NCI-H1436 treated with DMSO at 0.1 percent for 48 hours (cell line): Measurements from ENCODE around the gene NAGLU.
"Not testable (repeated sequence)": the region's sequence is repeated elsewhere in the genome, so short reads cannot be mapped to it uniquely, and the experiment has no call there.

ENCODE experiments used
- DNase-seq: peaks from one replicate; lab custom pipeline; 2025; lab: John Stamatoyannopoulos, UW

The NAGLU gene

GRCh38 chr17:42545755-42546505, 9.9 kb downstream of the NAGLU start:
- DNase-seq: not testable (repeated sequence)

- no peak for DNase-seq
These were observed 11.0 kb downstream of the NAGLU start for GRCh38 chr17:42547001-42547461.

DNA sequence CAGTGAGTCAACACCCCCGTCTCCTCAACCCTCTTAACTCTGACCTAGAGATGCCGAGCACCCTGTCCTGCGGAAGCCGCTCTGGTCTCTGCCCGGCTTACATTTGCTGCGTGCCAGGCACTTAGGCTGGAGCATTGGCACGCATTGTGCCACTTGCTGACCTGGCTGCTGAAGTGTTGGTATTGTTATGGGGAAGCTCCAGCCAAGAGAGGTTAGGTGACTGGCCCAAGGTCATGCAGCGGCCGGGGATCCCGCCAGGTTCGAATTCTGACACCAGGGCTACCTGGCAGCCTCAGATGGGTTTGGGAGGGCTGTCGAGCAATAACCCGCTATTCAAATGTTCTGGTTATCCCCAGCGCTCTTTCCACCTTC, 11.6 kb downstream of the NAGLU start:
- DNase-seq: no peak

DNA sequence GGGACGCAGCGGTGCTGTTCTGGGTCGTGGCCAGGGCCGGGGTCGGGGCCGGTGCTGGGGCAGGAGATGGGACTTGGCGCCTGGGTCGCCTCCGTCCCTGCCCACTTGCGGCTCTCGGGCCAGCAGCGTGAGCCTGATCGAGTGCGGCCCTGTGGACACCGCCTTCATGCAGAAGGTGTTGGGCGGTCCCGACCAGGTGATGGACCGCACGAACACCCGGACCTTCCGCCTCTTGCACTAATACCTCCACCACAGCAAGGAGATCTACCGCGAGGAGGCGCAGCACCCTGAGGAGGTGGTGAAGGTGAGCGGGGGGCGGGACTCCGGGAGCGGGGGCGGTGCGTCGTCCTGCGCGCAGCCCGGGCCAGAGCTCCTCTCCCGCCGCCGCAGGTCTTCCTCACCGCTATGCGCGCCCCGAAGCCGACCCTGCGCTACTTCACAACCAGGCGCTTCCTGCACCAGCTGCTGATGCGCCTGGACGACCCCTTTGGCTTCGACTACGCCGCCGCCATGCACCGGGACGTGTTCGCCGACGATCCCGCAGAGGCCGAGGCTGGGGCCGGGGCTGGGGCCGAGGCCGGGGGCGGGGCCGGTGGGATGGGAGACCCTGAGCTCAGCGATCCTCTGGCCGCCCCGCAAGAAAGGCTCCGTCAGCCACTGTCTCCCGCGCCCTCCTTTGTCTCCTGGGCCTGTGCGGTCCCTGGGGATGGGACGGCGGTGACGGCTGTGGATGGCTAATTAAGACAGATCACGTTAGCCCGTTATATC, 12.2 kb downstream of the NAGLU start:
- DNase-seq: no peak

DNA sequence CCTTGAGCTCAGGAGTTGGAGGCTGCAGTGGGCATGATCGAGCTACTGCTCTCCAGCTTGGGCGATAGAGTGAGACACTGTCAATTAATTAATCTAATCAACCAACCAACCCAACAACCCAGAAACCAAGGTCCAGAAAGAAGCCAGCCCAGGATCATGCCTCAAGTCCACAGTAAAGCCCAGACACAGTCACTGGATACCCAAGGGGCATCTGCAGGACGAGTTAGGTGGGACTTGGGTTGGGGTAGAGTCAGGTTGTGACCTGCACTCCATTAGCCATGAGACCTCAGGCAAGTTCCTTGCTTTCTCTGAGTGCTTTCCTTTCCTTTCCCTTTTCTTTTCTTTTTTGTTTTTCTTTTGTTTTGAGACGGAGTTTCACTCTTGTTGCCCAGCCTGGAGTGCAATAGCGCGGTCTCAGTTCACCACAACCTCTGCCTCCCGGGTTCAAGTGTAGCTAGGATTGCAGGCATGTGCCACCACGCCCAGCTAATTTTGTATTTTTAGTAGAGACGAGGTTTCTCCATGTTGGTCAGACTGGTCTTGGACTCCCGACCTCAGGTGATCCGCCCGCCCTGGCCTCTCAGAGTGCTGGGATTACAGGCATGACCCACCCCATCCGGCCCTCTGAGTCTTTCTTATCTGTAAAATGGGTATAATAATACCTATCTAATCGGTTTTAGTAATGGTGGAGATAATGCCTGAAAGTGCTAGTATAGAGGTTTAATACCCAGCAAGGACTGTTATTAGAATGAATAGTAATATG, 13.1 kb downstream of the NAGLU start:
- DNase-seq: no peak

DNA sequence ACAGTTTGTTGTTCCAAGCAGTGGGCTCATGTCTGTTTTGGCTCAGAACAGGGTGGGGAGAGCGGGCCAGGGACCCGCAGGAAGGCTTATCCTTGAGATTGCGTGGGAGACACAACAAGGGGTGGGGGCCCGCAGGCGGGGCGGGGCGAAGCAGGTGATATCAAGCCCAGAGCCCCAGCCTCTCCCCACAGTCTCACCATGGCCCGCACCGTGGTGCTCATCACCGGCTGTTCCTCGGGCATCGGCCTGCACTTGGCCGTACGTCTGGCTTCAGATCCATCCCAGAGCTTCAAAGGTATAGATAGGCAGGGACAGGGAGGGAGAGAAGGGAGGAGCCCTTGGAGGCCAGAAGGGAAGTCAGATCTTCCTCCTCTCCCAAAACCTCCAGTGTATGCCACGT, 16.7 kb downstream of the NAGLU start, which contains the start of gene HSD17B1:
HSD17B1 (plus strand) TSS at position 188 of the 400 bp plus-strand sequence; CDS start at position 199, 11 bp downstream.
- not testable (repeated sequence) for DNase-seq

GRCh38 chr17:42553161-42553818, 17.2 kb downstream of the NAGLU start:
- no peak for DNase-seq

DNA sequence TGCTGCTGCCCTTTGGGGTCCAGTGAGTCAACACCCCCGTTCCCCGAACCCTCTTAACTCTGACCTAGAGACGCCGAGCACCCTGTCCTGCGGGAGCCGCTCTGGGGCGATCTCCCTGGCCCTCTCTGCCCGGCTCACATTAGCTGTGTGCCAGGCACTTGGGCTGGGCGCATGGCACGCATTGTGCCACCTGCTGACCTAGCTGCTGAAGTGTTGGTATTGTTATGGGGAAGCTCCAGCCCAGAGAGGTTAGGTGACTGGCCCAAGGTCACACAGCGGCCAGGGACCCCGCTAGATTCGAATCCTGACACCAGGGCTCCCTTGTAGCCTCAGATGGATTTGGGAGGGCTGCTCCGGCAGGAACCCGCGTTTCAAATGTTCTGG, 17.8 kb downstream of the NAGLU start:
- no peak for DNase-seq

- no peak for DNase-seq
These were observed 18.4 kb downstream of the NAGLU start for GRCh38 chr17:42554250-42555121.

DNA sequence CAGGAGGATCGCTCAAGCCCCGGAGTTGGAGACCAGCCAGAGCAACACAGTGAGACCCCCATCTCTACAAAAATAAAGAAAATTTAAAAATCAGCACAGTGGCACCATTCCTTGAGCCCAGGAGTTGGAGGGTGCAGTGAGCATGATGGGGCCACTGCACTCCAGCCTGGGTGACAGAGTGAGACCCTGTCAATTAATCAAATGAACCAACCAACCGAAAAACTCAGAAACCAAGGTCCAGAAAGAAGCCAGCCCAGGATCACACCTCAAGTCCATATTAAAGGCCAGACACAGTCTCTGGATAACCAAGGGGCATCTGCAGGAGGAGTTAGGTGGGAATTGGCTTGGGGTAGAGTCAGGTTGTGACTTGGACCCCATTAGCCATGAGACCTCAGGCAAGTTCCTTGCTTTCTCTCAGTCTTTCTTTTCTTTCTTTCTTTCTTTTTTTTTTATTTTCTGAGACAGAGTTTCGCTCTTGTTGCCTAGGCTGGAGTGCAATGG, 19.1 kb downstream of the NAGLU start:
- no peak for DNase-seq

GRCh38 chr17:42555961-42556617, 20.0 kb downstream of the NAGLU start:
- DNase-seq: not testable (repeated sequence)

DNA sequence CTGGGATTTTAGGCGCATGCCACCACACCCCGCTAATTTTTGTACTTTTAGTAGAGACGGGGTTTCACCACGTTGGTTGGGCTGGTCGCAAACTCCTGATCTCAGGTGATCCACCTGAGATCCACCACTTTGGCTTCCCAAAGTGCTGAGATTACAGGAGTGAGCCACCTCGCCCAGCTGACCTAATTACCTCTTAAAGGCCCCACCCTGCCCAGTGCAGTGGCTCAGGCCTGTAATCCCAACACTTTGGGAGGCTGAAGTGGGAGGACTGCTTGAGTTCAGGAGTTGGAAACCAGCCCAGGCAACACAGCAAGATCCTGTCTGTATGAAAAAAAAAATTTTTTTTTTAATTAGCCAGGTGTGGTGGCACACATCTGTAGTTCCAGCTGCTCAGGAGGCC, 23.0 kb downstream of the NAGLU start:
- no peak for DNase-seq

DNA sequence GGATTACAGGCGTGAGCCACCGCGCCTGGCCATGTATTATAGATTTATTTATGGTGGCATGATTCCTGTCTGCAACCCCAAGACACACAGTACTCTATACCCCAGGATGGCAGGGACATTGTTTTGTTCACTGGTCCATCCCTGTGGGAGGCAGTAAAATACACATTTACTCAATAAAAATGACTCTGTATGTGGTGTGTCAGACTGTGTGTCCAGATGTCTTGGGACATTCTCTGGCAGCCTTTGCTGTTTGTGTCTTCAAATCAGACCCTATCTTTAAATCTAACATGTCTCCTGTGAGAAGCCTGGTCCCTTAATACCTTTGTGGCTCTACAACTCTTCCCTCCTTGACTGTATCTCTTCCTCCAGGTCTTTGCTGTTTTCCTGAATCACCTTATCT, 24.2 kb downstream of the NAGLU start:
- DNase-seq: no peak

DNA sequence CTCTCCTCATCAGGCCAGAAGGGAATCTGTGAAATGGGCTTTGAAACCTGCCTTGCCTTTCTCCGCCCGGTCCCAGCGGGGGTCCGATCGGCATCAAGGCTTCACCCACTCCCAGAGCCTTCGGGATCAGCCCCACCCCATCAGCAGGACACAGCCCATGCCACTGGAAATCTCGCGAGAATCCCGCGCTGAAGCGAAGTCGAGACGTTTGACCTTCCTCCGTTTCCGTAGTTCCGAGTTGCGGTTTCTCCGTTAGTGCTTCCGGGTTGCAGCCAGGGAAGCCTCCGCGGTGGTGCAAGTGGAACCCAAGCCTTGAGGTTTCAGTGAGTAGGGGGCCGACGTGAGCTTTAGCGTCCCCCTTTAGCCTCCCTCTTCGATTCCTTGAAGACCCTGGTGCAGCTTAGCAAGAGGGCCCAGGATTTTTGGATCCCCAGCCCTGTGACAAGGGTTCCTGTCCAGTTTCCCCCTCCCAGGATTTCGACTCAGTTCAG, 25.9 kb downstream of the NAGLU start, which contains the start of gene COASY:
COASY (plus strand) TSS at position 252 of the 491 bp plus-strand sequence. CDS start 475 bp downstream, outside the sequence.
- peak; percentile 92 for DNase-seq

GRCh38 chr17:42562388-42563142, 26.5 kb downstream of the NAGLU start:
- DNase-seq: no peak

DNA sequence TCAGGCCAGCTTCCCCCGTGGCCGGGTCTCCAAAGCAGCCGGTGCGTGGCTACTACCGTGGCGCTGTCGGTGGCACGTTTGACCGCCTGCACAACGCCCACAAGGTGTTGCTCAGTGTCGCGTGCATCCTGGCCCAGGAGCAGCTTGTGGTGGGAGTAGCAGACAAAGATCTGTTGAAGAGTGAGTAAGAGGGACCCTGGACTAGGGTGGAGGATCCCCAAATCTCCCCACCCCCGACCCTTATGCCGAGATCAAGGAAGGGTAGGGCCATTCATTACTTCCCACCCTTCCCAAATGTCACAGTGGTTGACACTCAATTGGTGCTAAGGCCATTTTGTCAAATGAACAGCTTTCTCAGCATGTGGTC, 27.1 kb downstream of the NAGLU start:
- no peak for DNase-seq

DNA sequence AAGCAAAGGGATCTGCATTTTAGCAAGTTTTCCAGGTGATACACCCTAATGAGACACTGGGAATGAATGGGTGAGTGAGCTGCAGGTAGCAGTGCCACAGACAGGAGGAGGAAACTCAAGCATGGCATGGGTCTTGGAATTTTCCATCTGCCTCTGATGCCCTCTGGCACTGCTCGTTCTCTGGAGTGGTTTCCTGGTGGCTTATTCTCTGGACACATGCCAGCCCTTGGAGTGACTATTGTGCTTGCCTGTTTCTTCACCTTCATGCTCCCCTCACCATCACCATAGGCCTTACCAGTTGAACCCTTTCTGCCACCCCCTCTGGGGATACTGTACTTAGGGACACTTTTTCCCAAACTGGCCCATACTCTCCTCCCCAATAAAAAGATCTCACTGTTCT, 27.5 kb downstream of the NAGLU start:
- no peak for DNase-seq

DNA sequence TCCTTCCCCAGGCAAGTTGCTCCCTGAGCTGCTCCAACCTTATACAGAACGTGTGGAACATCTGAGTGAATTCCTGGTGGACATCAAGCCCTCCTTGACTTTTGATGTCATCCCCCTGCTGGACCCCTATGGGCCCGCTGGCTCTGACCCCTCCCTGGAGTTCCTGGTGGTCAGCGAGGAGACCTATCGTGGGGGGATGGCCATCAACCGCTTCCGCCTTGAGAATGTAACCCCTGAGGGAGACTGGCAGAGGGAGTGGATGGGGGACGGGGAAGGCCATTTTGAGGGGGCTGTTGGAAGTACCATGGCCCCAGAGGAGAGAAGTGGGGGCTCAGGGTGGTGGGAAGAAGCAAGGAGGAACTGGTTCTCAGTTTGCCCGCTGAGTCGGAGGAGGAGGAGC, 27.9 kb downstream of the NAGLU start:
- no peak for DNase-seq

GRCh38 chr17:42564815-42565522, 28.9 kb downstream of the NAGLU start:
- no peak for DNase-seq
